T-helper 2 cell (primary cell): ENCODE measurements around the gene TMIE.

ENCODE experiments used
- DNase-seq, 5 experiments: peaks; one replicate each; pipeline versions ENCODE4 v3.0.0 to v3.0.0-alpha.2; 2012 to 2022

TMIE gene

DNA sequence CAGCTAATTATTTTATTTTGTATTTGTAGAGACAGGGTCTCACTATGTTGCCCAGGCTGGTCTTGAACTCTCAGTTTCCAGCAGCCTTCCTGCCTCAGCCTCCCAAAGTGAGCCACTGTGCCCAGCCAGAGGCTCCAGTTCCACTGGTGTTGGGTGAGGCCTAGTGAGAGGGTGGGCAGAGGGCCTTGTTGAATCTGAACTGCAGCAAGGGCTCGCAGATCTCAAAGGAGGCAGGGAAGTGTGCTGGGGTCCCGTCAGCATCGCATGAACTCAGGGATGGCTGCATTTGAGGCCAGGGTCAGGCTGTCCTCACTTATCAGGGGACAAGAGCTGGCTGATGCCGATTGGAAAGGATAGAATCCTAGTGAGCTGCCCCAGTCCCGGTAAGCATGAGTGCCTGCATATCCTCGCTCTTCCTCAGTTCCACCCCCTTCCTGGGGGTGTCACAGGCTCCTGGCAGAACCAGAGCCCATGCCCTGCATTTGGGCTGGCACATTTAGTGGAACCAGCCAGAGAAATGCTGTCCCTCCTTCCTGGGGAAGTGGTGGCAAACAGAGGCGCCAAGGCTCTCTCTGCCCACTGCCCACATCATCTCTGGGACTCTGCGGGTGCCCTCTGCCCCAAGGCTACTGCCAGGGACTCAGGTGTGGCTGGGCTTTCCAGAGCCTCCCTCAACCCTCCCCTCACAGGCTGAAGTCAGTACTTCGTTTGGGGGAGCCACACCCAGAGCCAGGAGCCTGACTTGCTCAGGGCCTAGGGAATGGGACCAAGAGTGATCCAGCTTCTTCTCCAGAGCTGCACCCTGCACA, 31.8 kb upstream of the TMIE start:
- no peak for DNase-seq

DNA sequence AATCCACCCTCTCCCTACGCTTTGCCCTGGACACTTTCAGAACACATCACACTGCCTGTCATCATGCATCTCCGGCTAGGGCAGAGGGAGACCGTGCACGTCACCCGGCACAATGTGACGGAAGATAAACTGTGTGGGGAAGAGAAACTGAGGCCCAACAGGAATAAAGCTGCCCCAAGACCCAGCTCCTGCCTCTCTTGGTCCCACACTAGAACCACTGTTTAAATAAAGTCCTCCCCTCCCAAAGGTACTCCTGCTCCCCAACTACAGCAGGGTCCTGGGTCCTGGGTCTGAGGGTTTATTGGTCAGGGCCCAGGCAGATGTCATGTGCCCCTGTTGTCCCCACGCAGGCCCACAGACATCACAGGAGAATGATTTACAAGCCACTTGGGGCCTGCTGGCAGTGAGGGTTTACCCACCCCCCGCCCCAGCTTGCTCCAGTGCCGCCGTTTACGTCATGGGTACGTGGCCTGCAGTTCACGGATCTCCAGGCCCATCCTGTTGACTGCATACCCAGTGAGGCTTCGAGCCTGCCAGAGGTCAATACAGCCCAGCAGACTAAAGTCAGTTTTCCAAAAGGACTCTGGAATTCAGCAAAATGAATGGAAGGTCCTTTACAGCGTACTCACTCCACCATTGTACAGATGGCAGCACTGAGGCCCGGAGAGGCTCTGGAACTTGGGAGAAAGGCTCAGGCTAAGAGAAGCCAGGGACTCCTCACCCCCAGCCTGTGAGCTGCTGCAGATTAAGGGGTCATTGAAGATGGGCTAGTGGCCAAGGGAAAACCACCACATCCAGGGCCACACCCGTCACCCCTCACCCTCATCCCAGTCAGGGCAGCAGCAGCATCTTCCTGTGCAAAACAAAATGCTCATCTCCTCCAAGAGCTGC, 30.9 kb upstream of the TMIE start:
- DNase-seq = no peak

DNA sequence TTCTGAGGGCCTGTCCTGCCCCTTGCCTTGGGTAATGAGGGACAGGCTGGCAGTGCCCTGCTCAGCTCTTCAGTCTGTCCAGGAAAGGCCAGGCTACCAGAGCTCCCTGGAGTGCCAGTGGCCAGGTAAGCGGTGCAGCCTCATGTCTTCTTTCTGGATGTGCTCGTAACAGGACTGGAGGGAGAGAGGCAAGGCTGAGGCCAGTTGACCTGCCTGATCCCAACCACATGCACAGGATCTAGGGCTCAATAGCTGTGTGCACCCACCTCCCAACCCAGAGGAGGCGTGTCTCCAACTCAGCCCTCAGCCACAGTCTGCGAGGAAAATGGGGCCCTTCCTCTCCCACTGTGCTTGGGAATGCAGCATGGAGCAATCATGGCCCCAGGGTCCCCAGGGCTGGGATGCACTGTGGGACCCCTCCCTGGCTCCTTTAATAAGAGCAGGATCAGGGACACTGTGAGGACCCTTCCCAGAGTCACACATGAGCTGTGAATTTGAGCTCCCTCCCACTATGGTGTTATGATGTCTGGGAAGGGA, 30.2 kb upstream of the TMIE start:
- no peak for DNase-seq

DNA sequence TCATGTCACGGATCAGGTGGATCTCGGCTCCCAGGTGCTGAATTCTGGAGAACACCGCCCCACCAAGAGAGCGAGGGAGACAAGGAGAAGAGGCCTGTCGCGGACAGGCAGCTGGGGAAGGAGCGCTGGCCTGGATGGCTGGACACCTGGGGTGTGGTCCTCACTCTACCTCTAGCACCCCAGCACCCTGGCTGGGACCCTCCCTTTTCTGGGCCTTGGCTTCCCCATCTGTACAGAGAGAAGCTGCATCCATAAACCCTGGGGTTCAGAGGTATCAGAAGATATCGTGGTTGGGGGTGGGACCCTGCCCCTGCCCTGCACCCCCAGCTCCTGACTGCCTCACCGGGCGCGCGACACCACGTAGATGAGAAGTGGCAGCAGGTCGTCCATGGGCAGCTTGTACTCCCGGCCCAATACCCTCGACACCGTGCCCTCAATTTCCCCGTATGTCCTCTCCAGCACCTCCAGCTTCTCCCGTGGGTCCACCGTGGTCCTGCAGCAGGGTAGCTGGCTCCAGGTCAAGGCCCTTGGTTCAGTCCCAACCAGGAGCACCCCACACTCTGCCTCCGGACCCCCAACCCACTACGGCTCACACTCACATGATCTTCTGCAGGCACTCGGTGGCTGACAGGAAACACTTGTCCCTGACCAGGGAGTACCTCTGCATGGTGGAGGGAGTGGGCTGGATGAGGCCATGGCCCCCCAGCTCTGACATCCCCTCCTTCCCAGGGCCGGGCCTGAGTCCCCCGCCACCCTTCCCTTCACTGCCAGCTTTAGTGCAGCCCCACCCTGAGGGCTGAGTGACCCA, 29.4 kb upstream of the TMIE start:
- peak in 1 of 5 experiments; percentile 2 for DNase-seq

DNA sequence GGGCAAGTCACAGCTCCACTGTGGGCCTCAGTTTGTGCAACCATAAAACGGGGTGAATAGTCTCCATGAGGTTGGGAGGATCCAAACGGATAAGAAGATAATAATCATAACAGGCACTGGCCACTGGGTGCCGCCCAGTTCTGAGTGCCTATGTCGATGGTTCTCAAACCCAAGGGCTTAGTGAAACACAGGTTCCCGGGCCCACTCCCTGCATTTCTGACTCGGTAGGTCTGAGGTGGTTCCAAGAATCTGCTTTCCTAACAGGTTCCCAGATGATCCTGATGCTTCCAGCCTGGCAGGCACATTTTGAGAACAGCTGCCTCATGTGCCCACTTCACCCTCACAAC, 28.9 kb upstream of the TMIE start:
- DNase-seq = peak in 1 of 5 experiments; percentile 1

DNA sequence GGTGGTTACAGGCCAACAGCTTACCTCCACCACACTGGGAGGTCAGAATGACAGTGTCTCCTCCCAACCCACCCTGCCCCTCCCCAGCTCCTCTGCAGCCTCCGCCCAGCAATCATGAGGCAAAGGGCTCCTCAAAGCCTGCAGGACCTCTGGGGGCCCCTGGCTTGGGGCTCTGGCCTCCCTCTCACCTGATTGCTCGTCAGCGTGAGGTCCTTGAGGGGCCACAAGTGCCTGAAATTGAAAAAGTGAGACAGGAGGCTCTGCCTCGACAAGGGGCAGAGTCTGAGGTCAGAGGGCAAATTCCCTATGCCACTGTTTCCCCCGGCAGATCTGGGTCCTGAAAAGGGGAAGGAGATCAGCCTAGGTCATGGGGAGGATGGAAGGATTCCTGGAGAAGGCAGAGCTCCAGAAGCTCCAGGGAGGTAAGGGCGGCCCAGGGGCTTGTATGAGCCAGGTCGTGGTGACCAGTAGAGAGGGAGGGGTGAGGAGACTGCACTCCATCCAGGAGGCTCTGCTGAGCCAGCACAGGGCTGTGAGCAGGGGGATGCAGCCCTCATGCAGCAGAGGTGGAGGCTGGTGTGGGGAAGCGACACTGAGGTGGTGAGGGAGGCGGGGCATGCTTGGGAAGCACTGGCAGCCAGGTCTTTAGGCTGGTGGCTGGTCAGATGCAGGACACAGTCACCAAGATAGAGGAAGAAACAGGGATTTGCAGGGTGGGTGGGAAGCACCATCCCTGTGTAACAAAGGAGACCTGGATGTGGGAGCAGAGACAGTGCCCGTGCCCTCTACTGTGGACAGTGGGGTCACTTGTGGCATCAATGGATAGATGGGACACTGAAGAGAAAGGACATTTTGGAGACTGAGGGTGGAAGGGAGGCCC, 27.8 kb upstream of the TMIE start:
- peak in 1 of 5 experiments; percentile 1 for DNase-seq

DNA sequence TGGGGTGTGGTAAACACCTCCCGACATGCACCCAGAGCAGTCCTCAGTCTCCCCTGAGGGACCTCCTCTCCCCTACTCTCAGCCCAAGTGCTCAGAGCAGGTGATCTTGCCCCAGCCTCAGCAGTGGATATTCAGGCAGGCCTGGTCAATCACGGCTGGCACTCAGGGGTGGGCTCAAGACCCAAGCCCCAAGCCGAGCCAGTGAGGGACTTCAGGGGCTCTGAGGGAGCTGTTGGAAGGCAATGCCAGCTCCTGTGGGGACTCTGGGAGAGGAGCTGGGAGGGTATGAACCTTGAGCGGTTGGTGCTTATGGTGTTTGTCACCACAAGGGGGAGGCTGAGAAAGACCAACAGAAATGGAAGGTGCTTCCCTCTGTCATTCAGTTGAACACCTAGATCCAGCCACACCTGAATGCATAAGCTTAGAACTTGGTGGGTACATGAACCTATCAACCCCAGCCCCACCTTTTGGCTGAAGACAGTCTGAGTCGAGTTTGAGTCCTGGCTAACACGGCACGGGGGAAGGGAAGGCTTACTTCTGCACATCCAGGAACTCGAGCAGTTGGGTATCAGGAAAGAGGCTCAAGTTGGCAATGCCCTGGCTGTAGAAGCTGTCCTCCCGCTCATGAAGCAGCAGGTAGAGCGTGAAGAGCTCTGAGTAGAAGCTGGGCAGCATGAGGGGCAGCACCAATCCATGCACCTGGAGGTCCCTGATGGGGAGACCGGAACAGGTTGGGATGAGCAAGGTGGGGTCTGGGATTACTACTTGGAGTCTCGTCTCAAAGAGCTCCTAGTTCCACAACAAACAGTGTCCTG, 27.0 kb upstream of the TMIE start:
- no peak for DNase-seq

DNA sequence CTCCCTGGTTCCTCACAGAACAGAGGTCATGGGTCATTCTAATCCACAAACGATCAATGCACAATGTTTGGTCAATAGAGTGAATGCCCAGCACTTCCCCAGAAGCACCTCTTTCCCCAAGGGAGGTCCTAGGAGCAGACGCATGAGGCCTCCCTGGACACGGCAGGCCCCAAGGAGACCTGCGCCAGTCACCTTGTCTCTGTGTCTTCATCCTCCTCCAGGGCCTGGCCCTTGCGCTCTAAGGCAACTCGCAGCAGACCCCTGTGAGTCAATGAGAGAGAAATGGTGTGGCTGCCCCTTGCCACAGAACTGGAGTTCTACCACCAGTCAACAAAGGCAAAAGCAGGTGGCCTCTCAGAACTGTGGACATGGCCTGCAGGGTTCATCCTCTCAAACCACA, 25.8 kb upstream of the TMIE start:
- DNase-seq = no peak

DNA sequence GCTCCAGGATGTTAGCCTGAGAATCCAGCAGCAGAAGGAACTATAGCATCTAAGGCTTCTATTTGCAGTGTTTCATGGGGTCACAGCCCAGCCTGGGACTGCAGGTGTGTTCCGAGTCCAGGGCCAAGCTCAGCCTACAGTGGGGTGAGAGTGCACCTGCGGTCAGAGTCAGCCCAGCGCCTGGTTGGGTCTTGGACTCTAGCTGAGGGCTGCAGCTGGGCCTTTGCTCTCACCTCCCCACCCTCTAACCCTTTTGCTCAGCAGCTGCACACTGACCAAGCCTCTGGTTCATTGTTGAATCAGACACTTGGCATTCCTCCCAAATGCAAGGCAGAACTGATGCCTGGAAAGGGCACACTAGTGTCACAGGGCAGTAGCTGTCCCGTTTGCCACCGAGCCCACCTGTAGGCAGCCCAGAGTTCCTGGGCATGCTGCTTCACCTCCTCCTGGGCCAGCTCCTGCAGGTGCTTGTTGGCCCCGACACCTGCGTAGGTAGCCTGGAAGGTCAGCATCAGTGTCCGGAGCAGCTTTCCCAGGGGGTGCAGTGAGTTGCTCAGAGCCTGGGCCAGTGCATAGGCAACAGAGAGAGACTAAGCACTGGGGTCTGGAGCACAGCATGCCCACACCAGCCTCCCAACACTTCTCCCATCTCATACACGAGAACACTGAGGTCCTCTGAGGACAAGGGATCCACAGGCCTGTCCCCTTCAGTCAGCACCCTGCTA, 25.2 kb upstream of the TMIE start:
- no peak for DNase-seq

DNA sequence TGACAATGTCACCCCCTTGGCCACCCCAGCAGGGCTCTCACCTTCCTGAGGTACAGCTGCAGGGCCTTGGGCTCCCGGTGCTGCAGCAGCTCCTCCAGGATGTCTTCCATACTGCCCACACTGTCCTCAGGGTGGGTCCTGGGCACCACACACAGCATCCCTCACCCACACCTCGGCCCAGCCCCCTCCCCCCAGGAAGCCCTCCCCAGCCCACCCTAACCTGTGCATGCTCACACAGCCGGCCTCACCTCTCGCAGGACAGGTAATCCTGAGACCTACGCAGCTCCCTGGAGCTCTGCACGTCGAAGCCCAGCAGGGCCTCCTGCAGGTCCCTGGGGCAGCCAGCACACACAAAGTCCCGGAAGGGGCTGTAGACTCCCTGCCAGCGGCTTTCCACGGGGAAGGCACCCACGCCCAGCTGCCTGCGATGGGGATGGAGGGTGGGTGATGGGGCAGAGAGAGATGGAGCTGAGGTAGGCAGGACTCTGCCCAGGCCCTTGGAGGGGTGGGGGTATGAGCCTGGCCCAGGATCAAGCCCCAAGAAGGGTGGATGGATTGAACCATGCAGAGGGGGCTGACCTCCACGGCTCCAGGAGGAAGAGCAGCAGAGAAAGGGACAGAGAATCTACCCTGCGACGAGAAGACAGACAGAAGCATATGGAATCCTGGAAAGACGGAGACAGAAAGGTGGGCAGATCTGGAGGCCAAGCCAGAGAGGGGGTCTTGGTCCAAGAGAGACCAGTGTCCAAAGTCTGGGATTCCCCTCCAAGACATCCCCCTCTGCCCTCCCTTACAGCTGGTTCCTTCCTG, 24.4 kb upstream of the TMIE start:
- no peak for DNase-seq

DNA sequence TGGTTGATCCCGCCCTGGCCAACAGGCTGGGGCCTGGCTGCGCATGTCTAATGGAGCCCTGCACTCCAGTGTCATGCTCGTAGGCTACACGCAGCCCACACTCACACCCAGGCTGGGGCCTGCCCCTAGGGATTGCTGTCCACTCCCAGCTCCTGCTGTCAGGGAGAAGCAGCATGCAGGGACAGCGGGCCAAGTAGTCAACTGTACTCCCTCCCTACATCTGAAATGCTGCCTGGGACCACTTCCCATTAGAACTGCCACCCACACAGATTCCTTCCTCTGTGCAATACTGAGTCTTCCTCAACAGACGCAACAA, 23.8 kb upstream of the TMIE start:
- no peak for DNase-seq

DNA sequence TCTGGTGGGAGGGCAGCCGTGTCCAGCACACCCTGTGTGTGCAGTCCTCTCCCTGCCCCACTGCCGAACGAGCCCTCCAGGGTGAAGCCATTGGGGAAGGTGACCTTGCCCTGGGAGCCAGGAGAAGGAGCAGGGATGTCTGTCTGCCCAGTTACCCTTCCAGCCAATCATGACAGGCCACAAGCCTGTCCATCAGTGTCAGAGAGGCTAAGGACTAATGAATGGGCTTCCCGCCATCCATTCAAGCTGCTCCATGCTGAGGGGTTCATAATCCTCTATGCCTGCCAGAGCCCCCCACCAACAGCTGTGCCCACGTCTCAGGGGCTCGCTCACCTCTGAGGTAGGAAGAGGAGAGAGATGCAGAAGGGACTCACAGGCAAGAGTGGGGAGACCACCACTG, 22.9 kb upstream of the TMIE start:
- no peak for DNase-seq

DNA sequence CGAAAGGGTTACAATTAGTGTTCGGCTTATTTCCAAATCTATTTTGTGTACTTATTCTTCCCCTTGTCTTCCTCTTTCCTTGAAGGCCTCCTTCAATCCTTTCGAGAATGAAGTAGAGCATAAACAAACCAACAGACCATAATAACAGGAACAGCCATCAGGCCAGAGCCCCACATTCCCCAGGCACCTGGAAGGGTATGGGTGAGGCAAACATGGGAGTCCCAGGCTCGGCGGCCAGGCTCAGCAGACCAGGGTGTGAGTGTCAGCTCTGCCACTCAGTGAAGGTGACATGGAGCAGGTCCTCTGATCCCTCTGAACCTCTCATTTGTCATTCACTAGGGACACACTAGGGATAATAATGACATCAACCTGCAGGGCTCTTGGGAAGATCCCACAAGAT, 21.5 kb upstream of the TMIE start:
- no peak for DNase-seq

DNA sequence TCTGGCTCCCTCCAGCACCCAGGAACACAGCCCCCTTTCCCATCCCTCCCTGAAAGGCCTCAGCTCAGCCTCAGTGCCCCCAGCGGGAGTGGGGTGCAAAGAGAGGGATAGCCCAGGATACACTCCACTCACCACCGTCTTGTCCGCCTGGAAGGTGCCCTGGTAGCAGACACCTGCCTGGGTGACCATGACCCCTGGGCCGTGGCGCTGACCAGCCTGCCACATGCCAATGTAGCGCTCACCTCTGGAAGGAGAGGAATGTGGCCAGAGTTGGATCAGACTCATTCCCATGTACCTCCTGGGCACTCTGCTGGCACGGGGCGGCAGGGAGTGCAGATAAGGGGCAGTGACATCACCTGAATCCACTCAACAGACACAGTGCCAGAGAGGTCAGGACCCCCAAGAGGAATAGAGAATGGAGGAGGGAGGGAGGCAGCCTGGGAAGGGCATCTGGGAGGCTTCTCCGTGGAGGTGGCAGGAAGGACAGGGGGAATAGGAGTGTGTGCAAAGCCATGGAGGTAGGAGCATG, 20.8 kb upstream of the TMIE start:
- no peak for DNase-seq

DNA sequence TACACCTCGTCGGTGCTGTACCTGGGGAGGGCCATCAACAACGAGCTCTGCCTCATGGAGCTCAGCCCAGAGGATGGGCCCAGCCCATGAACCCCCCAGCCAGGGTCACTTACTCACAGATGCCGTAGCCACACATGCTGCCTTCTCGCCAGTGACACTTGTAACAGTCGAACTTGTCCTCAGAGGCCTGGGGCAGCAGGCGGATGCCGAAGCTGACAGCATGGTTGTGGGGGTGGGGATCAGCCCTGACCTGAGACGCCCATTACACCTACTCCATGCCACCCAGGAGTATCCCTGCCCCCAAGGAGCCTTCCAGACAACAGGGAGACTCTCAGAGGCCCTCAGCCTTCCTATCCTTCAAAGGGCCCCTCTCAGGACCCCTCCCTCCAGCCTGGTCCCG, 19.8 kb upstream of the TMIE start:
- DNase-seq = no peak

DNA sequence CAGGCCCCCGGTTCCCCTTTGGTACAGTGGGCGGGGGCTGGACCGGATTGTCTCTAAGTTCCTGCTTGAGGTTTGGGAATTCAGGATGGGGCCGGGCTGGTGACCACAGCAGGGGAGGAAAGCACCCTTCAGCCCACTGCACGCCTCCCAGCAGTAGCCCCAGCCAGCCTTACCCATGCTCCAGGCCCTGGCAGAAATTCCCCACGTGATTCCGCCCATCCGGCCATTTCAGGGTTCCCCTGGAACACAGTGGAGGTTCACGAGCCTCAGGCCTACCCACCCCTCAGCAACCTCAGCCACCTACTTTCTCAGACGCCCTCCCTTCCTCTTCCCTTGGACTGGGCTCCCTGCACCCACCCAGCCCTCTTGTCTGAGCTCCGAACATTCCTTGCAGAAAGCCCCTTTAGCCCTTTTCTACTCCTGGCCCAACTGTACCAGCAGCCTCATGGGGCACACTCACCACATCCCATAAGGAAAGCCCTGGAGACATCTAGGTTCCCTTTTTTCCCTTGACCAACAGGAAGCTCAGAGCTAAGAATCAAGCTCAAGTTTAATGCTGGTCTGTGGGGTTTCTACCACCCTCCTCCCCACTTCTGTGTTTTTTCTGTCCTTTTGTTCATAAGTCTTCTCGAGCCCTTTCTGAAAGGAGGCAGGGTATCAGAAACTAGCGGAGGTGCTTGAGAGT, 19.2 kb upstream of the TMIE start:
- DNase-seq = no peak

DNA sequence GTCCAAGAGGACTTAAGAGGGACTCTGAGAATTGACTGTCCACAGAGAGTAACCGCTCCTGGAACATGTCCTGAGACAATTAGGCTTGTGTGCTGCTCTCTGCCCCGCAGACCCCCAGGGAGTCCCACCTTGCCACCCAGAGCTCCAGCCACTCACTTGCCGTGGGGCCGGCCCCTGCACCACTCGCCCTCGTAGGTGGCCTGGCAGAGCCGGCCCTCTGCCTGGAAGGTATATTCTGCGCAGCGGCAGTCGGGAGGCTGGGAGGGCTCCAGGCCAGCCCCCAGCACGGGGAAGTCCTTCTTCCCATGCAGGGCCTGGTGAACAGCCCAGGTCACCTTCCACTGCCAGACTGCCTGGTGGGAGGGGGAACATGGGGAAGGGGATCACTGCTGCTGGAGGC, 18.2 kb upstream of the TMIE start:
- DNase-seq = no peak

DNA sequence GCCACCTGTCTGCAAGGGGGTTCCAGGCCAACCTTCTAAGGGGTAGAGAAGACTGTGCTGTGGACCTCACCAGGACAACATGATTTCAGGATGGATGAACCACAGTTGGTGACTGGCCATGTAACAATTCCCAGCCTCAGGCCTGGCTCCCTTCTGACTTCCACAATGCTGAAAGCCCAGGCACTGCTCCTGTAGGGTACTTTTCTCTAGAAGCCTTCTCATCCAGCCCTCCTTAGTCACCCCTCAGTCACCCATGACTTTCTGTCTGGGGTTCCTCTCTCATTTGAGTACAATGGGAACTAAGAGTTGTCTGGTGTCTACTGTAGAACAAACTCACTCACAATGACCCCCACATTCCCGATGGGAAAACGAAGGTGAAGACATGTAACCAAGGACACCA, 16.3 kb upstream of the TMIE start:
- DNase-seq = no peak

DNA sequence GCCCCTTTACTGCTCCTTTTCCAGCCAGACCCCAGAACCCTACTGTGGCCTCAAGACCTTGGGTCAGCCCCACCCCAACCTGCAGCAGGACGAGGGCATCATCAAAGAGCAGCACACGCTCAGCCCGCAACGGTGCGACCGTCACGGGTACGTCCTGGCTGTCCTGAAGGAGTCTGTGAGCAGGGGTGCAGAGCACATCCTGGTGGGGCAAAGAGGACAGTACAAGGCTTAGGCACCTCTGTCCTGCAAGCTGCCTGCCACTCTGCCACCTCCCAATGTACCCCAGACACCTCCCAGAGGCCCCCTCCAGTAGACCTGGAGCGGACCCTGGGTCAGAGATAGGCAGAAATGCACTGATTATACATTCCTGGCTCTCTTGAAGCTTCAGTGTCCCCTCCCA, 15.7 kb upstream of the TMIE start:
- DNase-seq = no peak
